ENCODE results near the gene MCEMP1. TPM values are rescaled to one million over a fixed set of nuclear protein-coding genes. Genes with fewer than 3 reads are reported as not detected.

MCEMP1 gene
- total RNA-seq, 1 donor from 2014 or later: not detected

DNA sequence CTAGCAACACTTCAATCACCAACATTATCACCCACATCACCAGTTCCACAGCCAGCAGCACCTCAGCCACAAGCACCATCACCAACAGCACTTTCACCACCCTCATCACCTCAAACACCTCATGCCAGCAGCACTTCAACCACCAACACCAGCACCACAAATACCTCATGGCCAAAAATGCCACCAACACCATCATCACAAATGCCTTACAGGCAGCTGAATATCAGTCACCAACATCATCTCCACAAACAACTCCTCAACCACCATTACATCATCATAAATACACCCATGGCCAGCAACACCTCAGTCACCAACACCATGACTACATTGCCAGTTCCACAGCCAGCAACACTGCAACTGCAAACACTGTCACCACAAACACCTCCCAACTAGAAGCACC, 14.6 kb downstream of the MCEMP1 start:
- H3K4me3 Mint-ChIP-seq (ENCODE audit: unreplicated experiment): no peak overlapping the region
- peaks cover under 1% of the 10 kb centered on the region for H3K27me3 Mint-ChIP-seq (ENCODE audit: unreplicated experiment)
- no peak for DNase-seq (ENCODE audit: extremely low spot score, unreplicated experiment)
- no peak overlapping the region for H3K27ac Mint-ChIP-seq (ENCODE audit: unreplicated experiment)
- TF ChIP-seq, protein P1, sequence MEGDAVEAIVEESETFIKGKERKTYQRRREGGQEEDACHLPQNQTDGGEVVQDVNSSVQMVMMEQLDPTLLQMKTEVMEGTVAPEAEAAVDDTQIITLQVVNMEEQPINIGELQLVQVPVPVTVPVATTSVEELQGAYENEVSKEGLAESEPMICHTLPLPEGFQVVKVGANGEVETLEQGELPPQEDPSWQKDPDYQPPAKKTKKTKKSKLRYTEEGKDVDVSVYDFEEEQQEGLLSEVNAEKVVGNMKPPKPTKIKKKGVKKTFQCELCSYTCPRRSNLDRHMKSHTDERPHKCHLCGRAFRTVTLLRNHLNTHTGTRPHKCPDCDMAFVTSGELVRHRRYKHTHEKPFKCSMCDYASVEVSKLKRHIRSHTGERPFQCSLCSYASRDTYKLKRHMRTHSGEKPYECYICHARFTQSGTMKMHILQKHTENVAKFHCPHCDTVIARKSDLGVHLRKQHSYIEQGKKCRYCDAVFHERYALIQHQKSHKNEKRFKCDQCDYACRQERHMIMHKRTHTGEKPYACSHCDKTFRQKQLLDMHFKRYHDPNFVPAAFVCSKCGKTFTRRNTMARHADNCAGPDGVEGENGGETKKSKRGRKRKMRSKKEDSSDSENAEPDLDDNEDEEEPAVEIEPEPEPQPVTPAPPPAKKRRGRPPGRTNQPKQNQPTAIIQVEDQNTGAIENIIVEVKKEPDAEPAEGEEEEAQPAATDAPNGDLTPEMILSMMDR (IDR thresholded peaks at IDR 0.05): no peak
- H3K9me3 Mint-ChIP-seq (ENCODE audit: unreplicated experiment): no peaks in the 10 kb centered on the region
- no peaks in the 10 kb centered on the region for H3K4me1 Mint-ChIP-seq (ENCODE audit: unreplicated experiment)
- no peaks in the 10 kb centered on the region for H3K36me3 Mint-ChIP-seq (ENCODE audit: unreplicated experiment)

DNA sequence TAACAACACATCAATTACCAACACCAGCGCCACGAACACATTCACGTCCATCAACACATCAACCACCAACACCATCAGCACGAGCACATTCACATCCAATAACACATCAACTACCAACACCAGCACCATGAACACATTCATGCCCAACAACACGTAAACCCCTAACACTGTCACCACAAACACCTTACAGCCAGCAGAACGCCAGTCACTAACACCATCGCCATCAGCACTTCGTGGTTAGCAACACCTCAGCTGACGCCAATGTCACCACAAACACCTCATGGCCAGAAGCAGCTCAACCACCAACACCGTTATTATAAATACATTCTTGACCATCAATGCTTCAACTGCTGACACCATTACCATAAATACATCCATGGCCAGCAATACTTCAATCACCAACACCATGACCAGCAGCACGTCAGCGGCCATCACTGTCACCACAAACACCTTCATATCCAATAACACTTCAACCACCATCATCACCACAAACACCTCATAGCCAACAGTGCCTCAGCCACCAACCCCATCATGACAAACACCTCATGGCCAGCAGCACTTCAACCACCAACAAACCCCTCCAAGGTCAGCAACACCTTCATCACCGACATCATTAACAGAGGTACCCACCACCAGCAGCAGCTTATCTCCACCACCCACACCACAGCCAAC, 15.7 kb downstream of the MCEMP1 start:
- Mint-ChIP-seq H3K4me3 (ENCODE audit: unreplicated experiment) (no peak overlapping the region), H3K27me3 (ENCODE audit: unreplicated experiment) (peaks cover 2% of the 10 kb centered on the region), H3K36me3 (ENCODE audit: unreplicated experiment) (no peaks in the 10 kb centered on the region), H3K9me3 (ENCODE audit: unreplicated experiment) (no peaks in the 10 kb centered on the region), H3K27ac (ENCODE audit: unreplicated experiment) (no peak overlapping the region), H3K4me1 (ENCODE audit: unreplicated experiment) (no peaks in the 10 kb centered on the region)
- TF ChIP-seq, protein P1 (IDR thresholded peaks at IDR 0.05): no peak
- DNase-seq (ENCODE audit: extremely low spot score, unreplicated experiment): no peak

DNA sequence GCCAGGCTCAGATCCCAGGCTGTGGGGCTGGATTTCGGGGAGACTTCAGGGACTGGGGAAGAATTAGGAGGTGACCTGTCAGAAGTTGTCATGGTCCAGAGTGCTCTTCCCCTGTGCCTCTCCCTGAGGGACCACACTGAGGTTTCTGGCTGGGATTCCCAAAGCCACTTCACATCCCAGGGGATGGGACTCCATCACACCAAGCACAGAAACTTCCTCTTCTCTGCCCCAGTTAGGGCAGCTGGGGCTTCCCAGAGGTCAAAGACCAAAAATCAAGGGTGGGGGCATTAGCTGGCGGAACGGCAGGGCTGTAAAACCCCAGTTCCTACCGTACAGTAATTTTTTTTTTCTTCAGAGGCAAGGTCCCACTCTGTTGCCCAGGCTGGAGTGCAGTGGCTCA, 17.6 kb downstream of the MCEMP1 start:
- DNase-seq (ENCODE audit: extremely low spot score, unreplicated experiment): no peak
- no peaks in the 10 kb centered on the region for H3K9me3 Mint-ChIP-seq (ENCODE audit: unreplicated experiment)
- TF ChIP-seq, protein P1 (IDR thresholded peaks at IDR 0.05): no peak
- peaks cover 2% of the 10 kb centered on the region for H3K27me3 Mint-ChIP-seq (ENCODE audit: unreplicated experiment)
- no peak overlapping the region for H3K27ac Mint-ChIP-seq (ENCODE audit: unreplicated experiment)
- no peaks in the 10 kb centered on the region for H3K36me3 Mint-ChIP-seq (ENCODE audit: unreplicated experiment)
- no peak overlapping the region for H3K4me3 Mint-ChIP-seq (ENCODE audit: unreplicated experiment)
- no peaks in the 10 kb centered on the region for H3K4me1 Mint-ChIP-seq (ENCODE audit: unreplicated experiment)

DNA sequence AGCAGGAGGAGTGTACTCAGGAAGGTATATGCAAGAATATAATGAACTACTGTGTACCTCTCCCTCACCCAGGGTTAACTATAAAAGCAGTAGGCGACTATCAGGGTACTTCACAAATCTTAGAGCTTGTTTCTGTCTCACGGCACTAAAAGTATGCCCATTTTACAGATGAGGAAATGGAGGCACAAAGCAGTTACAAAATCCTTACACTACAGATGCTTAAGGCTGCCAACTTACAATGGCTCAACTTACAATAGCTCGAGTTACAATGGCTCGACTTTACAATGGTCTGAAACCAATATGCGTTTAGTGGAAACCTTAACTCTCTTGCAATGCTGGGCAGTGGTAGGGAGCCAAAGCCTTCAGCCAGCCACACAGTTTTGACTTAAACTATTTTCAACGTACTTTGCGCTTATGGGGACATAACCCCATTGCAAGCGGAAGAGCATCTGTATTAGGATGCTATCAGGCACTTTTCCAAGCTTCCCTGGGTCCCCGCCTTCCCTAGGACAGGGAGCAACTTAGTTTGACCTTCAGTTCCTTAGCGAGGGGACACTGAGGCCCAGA, 20.9 kb downstream of the MCEMP1 start:
- TF ChIP-seq, protein P1 (IDR thresholded peaks at IDR 0.05): no peak
- peaks cover 8% of the 10 kb centered on the region for H3K27me3 Mint-ChIP-seq (ENCODE audit: unreplicated experiment)
- DNase-seq (ENCODE audit: extremely low spot score, unreplicated experiment): no peak
- H3K36me3 Mint-ChIP-seq (ENCODE audit: unreplicated experiment): no peaks in the 10 kb centered on the region
- H3K27ac Mint-ChIP-seq (ENCODE audit: unreplicated experiment): no peak overlapping the region
- H3K9me3 Mint-ChIP-seq (ENCODE audit: unreplicated experiment): no peaks in the 10 kb centered on the region
- H3K4me3 Mint-ChIP-seq (ENCODE audit: unreplicated experiment): no peak overlapping the region
- H3K4me1 Mint-ChIP-seq (ENCODE audit: unreplicated experiment): no peaks in the 10 kb centered on the region

DNA sequence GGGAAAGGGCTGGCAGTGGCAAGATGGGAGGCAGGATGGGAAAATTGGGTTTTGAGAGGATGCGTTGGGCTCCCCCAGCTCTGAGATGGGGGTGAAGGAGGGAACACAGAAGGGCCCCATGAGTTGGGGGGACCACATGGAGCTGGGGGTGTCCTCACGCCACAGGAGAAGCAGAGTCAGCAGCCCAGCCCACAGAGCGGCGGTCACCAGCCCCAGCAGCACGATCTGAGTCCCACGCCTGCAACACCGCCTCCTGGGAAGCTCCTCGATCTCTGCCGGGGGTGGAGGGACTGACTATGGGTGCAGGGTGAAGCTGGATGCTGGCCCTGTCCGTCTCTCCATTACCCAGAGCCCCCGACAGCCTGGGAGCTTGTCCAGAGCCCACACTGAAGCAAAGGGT, 21.7 kb downstream of the MCEMP1 start:
- Mint-ChIP-seq H3K9me3 (ENCODE audit: unreplicated experiment) (no peaks in the 10 kb centered on the region), H3K27me3 (ENCODE audit: unreplicated experiment) (peaks cover 8% of the 10 kb centered on the region), H3K27ac (ENCODE audit: unreplicated experiment) (no peak overlapping the region), H3K4me3 (ENCODE audit: unreplicated experiment) (no peak overlapping the region), H3K4me1 (ENCODE audit: unreplicated experiment) (no peaks in the 10 kb centered on the region), H3K36me3 (ENCODE audit: unreplicated experiment) (no peaks in the 10 kb centered on the region)
- DNase-seq (ENCODE audit: extremely low spot score, unreplicated experiment): no peak
- TF ChIP-seq, protein P1 (IDR thresholded peaks at IDR 0.05): no peak
